ENCODE data around the gene LRRC57. TPM values are rescaled to one million over a fixed set of nuclear protein-coding genes. Genes with fewer than 3 reads are reported as not detected.

LRRC57 gene
- polyA plus RNA-seq, 3 donors = 7.8 to 17.4 (median 11.2) TPM

DNA sequence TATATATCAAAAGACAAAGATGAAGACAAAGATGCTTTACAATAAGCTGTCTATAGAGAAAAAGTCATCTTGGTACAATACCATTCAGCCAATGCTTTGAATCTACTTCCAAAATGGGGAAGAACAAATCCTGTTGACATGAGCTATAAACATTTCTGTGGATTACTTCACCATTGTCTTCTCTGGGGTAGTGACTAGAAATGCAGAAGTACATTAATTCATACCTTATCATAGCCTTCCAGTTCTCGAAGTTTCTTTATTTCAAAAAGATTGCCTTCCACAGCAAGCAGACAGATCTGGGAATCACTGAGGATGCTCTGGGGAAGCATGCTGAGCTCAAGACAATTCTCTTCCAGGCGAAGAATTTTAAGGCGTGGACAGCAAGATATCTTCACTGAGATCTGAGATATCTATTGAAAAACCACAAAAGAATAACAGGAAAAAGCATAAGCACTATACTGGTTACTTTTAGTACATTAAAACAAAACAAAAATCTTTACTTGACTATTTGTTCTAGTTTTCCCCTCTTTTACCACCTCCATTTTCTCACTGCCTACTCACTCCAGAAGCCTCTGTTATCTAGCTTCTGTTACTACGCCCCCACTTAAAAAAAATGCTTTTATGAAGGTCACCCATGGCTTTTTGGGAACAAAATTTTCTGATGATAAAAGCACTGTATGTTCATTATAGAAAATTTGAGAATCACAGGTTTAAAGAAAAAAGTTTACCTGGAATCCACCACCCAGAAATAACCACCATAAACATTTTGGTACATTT lies 3.6 kb downstream of the LRRC57 start:
- H3K36me3 Mint-ChIP-seq = peaks cover 19 to 48% of the 10 kb centered on the region in 2 donors
- Histone ChIP-seq H3K4me3 (replicated peaks in 1 of 3; ENCODE audit: low read depth in 2 of 3, low read length in 3 of 3) (peak overlapping the region in 1 of 3 experiments; percentile 30), H3K36me3 (replicated peaks in 1 of 2; ENCODE audit: control insufficient read depth in 1 of 2, insufficient read depth in 2 of 2, low read length in 2 of 2) (peaks cover 14 to 37% of the 10 kb centered on the region in 2 donors), H2AFZ (ENCODE audit: insufficient read depth, low read depth, low read length, poor library complexity, severe bottlenecking) (no peak overlapping the region), H3K27ac (ENCODE audit: low read depth in 1 of 2, low read length in 2 of 2) (peak overlapping the region; percentile 62 to 77), H4K20me1 (ENCODE audit: insufficient read depth, low read length) (no peaks in the 10 kb centered on the region), H3K9me3 (replicated peaks in 1 of 2; ENCODE audit: control insufficient read depth in 1 of 2, insufficient read depth in 1 of 2, low read length in 2 of 2) (no peaks in the 10 kb centered on the region), H3K79me2 (ENCODE audit: insufficient read depth, low read length) (peaks cover 39% of the 10 kb centered on the region), H3K4me1 (ENCODE audit: control insufficient read depth in 1 of 2, insufficient read depth in 2 of 2, low read length in 2 of 2) (peaks cover 34 to 48% of the 10 kb centered on the region in 2 donors), H3K4me2 (replicated peaks; ENCODE audit: extremely low read depth, low read length, poor library complexity, severe bottlenecking) (peak overlapping the region; percentile 57), H3K27me3 (ENCODE audit: control insufficient read depth in 2 of 2, insufficient read depth in 2 of 2, low read length in 2 of 2) (no peaks in the 10 kb centered on the region), H3K9ac (ENCODE audit: insufficient read depth, low read length, poor library complexity, severe bottlenecking) (no peak overlapping the region)
- peaks cover 0 to 2% (median 0%) of the 10 kb centered on the region in 7 donors for H3K9me3 Mint-ChIP-seq
- H3K27me3 Mint-ChIP-seq (ENCODE audit: low read depth in 3 of 3) = no peaks in the 10 kb centered on the region
- WGBS (ENCODE audit: insufficient coverage) = 50% methylated on average over 3 of the region's 4 CpGs
- H3K4me1 Mint-ChIP-seq = peaks cover 41% of the 10 kb centered on the region
- intact Hi-C loops (cut with micrococcal nuclease) = no loop called here
- DNase-seq = peak; percentile 47 to 73 (median 67)
- H3K27ac Mint-ChIP-seq = peak overlapping the region; percentile 73 to 94 (median 90)
- H3K4me3 Mint-ChIP-seq = peak overlapping the region; percentile 52 to 53
- TF ChIP-seq, protein P1, sequence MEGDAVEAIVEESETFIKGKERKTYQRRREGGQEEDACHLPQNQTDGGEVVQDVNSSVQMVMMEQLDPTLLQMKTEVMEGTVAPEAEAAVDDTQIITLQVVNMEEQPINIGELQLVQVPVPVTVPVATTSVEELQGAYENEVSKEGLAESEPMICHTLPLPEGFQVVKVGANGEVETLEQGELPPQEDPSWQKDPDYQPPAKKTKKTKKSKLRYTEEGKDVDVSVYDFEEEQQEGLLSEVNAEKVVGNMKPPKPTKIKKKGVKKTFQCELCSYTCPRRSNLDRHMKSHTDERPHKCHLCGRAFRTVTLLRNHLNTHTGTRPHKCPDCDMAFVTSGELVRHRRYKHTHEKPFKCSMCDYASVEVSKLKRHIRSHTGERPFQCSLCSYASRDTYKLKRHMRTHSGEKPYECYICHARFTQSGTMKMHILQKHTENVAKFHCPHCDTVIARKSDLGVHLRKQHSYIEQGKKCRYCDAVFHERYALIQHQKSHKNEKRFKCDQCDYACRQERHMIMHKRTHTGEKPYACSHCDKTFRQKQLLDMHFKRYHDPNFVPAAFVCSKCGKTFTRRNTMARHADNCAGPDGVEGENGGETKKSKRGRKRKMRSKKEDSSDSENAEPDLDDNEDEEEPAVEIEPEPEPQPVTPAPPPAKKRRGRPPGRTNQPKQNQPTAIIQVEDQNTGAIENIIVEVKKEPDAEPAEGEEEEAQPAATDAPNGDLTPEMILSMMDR (IDR thresholded peaks at IDR 0.05) = no peak

DNA sequence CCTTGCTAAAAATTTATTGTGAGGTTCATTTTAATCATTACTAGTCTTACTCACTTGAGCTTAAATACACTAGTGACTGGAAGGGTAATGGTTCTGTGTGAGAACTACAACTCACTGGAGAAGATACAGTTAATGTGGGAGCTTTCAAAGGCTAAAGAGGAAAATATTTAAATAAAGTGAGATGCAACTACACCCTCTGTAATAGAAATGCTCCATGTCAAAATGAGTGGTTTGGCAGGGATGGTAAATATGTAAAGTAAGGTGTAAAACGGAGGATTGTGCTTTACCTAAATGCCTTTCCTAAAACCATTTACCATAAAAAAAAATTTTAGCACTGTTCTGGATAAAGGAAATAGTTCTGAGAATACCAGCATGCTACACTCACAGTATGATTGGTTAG lies 15.3 kb downstream of the LRRC57 start:
- no peaks in the 10 kb centered on the region for H3K4me1 ChIP-seq (ENCODE audit: control insufficient read depth in 1 of 2, insufficient read depth in 2 of 2, low read length in 2 of 2)

More for the DNA sequence above, 15.3 kb downstream of the LRRC57 start:
- peak overlapping the region in 1 of 7 donors; percentile 21 for H3K27ac Mint-ChIP-seq
- H3K36me3 Mint-ChIP-seq = peaks cover 67 to 82% of the 10 kb centered on the region in 2 donors
- Histone ChIP-seq H3K36me3 (replicated peaks in 1 of 2; ENCODE audit: control insufficient read depth in 1 of 2, insufficient read depth in 2 of 2, low read length in 2 of 2) (peaks cover 58 to 99% of the 10 kb centered on the region in 2 donors), H3K9ac (ENCODE audit: insufficient read depth, low read length, poor library complexity, severe bottlenecking) (no peak overlapping the region), H3K4me2 (replicated peaks; ENCODE audit: extremely low read depth, low read length, poor library complexity, severe bottlenecking) (no peak overlapping the region), H3K9me3 (replicated peaks in 1 of 2; ENCODE audit: control insufficient read depth in 1 of 2, insufficient read depth in 1 of 2, low read length in 2 of 2) (no peaks in the 10 kb centered on the region), H3K79me2 (ENCODE audit: insufficient read depth, low read length) (no peaks in the 10 kb centered on the region), H3K4me3 (replicated peaks in 1 of 3; ENCODE audit: low read depth in 2 of 3, low read length in 3 of 3) (no peak overlapping the region), H2AFZ (ENCODE audit: insufficient read depth, low read depth, low read length, poor library complexity, severe bottlenecking) (no peak overlapping the region), H3K27me3 (ENCODE audit: control insufficient read depth in 2 of 2, insufficient read depth in 2 of 2, low read length in 2 of 2) (no peaks in the 10 kb centered on the region), H3K27ac (ENCODE audit: low read depth in 1 of 2, low read length in 2 of 2) (no peak overlapping the region), H4K20me1 (ENCODE audit: insufficient read depth, low read length) (peaks cover 11% of the 10 kb centered on the region)
- intact Hi-C loops (cut with micrococcal nuclease) = no loop called here
- WGBS (ENCODE audit: insufficient coverage) = no CpG with 5 or more reads among the region's 1 CpG
- H3K27me3 Mint-ChIP-seq (ENCODE audit: low read depth in 3 of 3) = no peaks in the 10 kb centered on the region
- TF ChIP-seq, protein P1 (IDR thresholded peaks at IDR 0.05) = no peak
- H3K9me3 Mint-ChIP-seq = no peaks in the 10 kb centered on the region
- no peaks in the 10 kb centered on the region for H3K4me1 Mint-ChIP-seq
- no peak for DNase-seq
- no peak overlapping the region for H3K4me3 Mint-ChIP-seq
